ENCODE results near the gene R3HDML. TPM values are rescaled to one million over a fixed set of nuclear protein-coding genes. Genes with fewer than 3 reads are reported as not detected.

R3HDML gene
- total and polyA plus RNA-seq, 10 of the 15 experiments (the other 5 are each of a cell fraction or from before 2014, with no cell fraction given), result not detected

DNA sequence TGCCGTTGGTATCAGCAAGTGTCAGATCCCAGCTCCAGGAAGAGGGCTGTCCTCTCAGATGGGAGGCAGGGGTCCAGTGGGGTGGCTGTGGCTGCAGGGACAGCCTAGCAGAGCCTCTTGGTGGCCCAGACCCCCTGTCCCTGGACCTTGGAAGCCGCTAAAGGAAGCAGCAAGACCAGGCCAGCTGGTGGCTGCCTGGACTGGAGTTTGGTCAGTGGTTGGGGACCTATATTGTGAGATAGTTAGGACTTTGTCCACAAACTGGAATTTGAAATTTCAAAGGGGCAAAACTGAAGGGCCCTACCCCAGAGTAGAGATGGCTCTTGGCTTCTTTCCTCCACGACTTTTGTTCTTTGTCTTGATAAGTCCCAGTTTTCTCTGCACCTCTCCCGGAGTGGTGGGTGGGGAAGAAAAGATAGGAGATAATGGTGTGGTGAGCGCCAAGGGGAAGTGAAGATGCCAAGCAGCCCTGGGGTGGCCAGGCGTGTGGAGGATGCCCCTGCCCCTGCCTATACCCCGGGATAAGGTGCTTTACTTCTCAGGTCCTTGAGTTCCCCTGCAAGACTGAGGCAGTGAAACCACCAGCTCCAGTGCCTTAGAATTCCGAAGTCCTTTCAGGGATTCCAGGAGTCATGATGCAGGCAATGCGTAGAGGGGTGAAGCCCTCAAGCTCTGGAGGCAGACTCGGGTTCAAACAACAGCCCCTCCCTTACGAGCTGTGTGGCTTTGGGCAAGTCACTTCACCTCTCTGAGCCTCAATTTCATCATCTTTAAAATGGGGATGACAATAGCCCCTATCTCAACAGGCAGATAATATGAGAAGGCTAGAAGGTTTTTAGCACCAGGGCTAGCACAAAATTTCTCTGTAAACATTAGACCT is 58.9 kb downstream of the R3HDML start:
- SMC1A ChIA-PET (ENCODE audit: uncharacterized antibody, unreplicated experiment), result no interaction called here
- intact Hi-C loops (cut with micrococcal nuclease; ENCODE audit: unreplicated experiment) (no loop called here), in situ Hi-C loops (cut with MboI) (no loop called here)
- Histone ChIP-seq H3K4me2 (ENCODE audit: control insufficient read depth, insufficient read depth) (no peak overlapping the region), H3K4me1 (ENCODE audit: control insufficient read depth, insufficient read depth, low read length) (no peaks in the 10 kb centered on the region), H2AFZ (ENCODE audit: control insufficient read depth, low read depth, low read length) (no peak overlapping the region), H3K27ac (ENCODE audit: control insufficient read depth, insufficient read depth) (no peak overlapping the region), H3K27me3 (replicated peaks in 1 of 2; ENCODE audit: control insufficient read depth in 2 of 2, insufficient read depth in 2 of 2, low read length in 1 of 2) (peaks cover 0 to 8% of the 10 kb centered on the region in 2 experiments; a peak in 2 of 4 replicates), H3K79me2 (ENCODE audit: control insufficient read depth, insufficient read depth, low read length) (no peaks in the 10 kb centered on the region), H3K4me3 (no peak overlapping the region), H3K36me3 (ENCODE audit: control insufficient read depth in 2 of 2, insufficient read depth in 2 of 2, low read length in 1 of 2) (no peaks in the 10 kb centered on the region), H4K20me1 (ENCODE audit: control insufficient read depth, insufficient read depth) (no peaks in the 10 kb centered on the region), H3K9me3 (replicated peaks; ENCODE audit: control insufficient read depth, insufficient read depth, low read length) (no peaks in the 10 kb centered on the region), H3K9ac (ENCODE audit: control insufficient read depth, insufficient read depth, low read length) (no peak overlapping the region)
- 3% methylated on average over 8 of the region's 11 CpGs for WGBS (ENCODE audit: insufficient coverage, insufficient replicate concordance, low lambda C conversion rate, missing lambda C conversion rate)
- TF ChIP-seq SREBF1 (IDR thresholded peaks at IDR 0.05; ENCODE audit: low read length) (no peak), CEBPB (IDR thresholded peaks at IDR 0.05; ENCODE audit: borderline replicate concordance in 1 of 2, low read depth in 2 of 2, low read length in 2 of 2) (no peak), CBFB (IDR thresholded peaks at IDR 0.05; ENCODE audit: low read depth) (no peak), CREB1 (IDR thresholded peaks at IDR 0.05; ENCODE audit: low read depth) (no peak), SIX5 (IDR thresholded peaks at IDR 0.05; ENCODE audit: low read depth, low read length, severe bottlenecking) (no peak), BACH1 (IDR thresholded peaks at IDR 0.05; ENCODE audit: borderline replicate concordance) (no peak), NFIC (IDR thresholded peaks at IDR 0.05; ENCODE audit: low read depth, low read length) (no peak), ESRRA (IDR thresholded peaks at IDR 0.05; ENCODE audit: low read length) (no peak), NBN (IDR thresholded peaks at IDR 0.05) (no peak), EP300 (IDR thresholded peaks at IDR 0.05; ENCODE audit: borderline replicate concordance in 1 of 2, control insufficient read depth in 1 of 2, low read depth in 2 of 2, low read length in 2 of 2) (no peak), NFYB (IDR thresholded peaks at IDR 0.05; ENCODE audit: insufficient read depth, low read depth, low read length) (no peak), MEF2A (IDR thresholded peaks at IDR 0.05; ENCODE audit: insufficient read depth, low read depth, low read length) (no peak), SMAD5 (IDR thresholded peaks at IDR 0.05; ENCODE audit: low read depth) (no peak), BCLAF1 (IDR thresholded peaks at IDR 0.05) (no peak), NKRF (conservative IDR thresholded peaks at IDR 0.05) (no peak), POLR2AphosphoS5 (IDR thresholded peaks at IDR 0.05; ENCODE audit: low read length) (no peak), GABPA (IDR thresholded peaks at IDR 0.05; ENCODE audit: low read depth) (no peak), ZNF384 (IDR thresholded peaks at IDR 0.05; ENCODE audit: borderline replicate concordance, low read depth, low read length) (no peak), E2F4 (IDR thresholded peaks at IDR 0.05; ENCODE audit: low read depth, low read length) (no peak)
- DNase-seq (ENCODE audit: low read depth, low spot score), result no peak
- CTCF ChIA-PET, result interaction anchor here (0.5 to 1.9 kb wide), 2 partner anchors 10 to 15 kb away, joined by 3 to 9 read pairs; no protein-coding TSS in a partner anchor
- BruUV-seq (replicated peaks), result no TSS peak
- no peak for FAIRE-seq
- POLR2A ChIA-PET, result no interaction called here
- RAD21 ChIA-PET (ENCODE audit: unreplicated experiment), result no interaction called here
- ATAC-seq, result no peak
